ENCODE data around the gene DZIP1. TPM values are rescaled to one million over a fixed set of nuclear protein-coding genes. Genes with fewer than 3 reads are reported as not detected.

Gene DZIP1
- total and polyA plus RNA-seq, 2 of the 8 experiments (the other 6 are each of a cell fraction or from before 2014, with no cell fraction given) = 7.6 to 24.6 TPM

DNA sequence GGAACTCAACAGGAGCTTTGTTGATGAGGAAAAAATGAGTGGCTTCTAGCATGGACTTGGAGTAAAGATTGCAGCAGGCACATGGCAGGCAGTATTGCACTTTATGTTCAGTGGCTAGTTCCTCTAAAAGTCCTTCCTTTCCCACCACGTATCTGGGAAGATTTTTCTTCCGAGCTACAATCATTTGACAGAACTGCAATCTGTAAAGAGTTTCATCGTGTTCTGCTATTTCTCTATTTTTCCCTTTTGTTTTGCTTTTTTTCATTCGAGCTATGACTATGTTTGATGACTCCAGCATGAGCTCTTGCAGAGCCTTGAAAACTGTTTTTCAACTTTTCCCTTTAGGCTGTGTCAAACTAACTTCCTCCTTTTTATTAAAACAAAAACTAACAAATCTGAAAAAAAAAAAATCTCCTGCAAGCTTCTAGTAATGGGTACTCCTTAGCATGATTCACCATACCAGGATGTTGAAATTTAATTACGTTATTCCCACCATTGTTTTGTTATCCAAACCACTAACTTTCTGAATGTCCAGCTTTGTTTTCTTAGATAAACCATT is 79.7 kb downstream of the DZIP1 start (continued):
- TF ChIP-seq KDM4A (IDR thresholded peaks at IDR 0.05; ENCODE audit: low read depth, low read length, severe bottlenecking) (no peak), TBP (IDR thresholded peaks at IDR 0.05; ENCODE audit: low read depth, low read length) (no peak), SIRT6 (IDR thresholded peaks at IDR 0.05; ENCODE audit: low read length) (no peak), PHF8 (conservative IDR thresholded peaks at IDR 0.05; ENCODE audit: low read depth, low read length) (no peak), SP1 (IDR thresholded peaks at IDR 0.05; ENCODE audit: low read depth, low read length) (no peak), SUZ12 (IDR thresholded peaks at IDR 0.05; ENCODE audit: low read length) (no peak), JUND (IDR thresholded peaks at IDR 0.05; ENCODE audit: low read length) (no peak), NRF1 (IDR thresholded peaks at IDR 0.05; ENCODE audit: low read depth, low read length) (no peak), ASH2L (IDR thresholded peaks at IDR 0.05; ENCODE audit: low read length) (no peak), RNF2 (IDR thresholded peaks at IDR 0.05; ENCODE audit: borderline replicate concordance, low read depth, low read length, missing control alignments, poor library complexity, severe bottlenecking) (no peak)

Measured in H1 (cell line).